ENCODE data around the gene PPP1R26.

DNA sequence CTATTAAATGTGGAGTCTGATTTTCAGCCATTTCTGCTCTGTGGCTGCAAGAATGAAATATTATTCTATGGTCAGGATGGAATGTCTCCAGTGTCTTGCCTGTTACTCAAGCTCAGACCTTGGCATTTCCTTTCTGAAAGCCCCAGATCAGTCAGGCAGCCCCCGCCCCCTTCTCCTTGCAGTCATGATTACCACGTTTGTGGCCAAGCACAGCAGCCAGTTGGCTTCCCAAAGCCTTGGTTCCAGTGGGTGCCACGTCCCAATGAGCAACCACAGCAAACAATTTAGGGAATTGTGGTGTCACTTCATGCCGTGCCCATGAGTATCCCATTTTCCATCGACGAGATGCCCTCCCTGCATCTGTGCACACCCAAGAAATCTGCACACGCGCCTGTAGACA, 56.6 kb downstream of the PPP1R26 start:
- no peak for TF ChIP-seq POLR2A (IDR thresholded peaks at IDR 0.05; ENCODE audit: borderline replicate concordance, extremely low read depth, insufficient read depth, insufficient read length)
- TF ChIP-seq, protein P1, sequence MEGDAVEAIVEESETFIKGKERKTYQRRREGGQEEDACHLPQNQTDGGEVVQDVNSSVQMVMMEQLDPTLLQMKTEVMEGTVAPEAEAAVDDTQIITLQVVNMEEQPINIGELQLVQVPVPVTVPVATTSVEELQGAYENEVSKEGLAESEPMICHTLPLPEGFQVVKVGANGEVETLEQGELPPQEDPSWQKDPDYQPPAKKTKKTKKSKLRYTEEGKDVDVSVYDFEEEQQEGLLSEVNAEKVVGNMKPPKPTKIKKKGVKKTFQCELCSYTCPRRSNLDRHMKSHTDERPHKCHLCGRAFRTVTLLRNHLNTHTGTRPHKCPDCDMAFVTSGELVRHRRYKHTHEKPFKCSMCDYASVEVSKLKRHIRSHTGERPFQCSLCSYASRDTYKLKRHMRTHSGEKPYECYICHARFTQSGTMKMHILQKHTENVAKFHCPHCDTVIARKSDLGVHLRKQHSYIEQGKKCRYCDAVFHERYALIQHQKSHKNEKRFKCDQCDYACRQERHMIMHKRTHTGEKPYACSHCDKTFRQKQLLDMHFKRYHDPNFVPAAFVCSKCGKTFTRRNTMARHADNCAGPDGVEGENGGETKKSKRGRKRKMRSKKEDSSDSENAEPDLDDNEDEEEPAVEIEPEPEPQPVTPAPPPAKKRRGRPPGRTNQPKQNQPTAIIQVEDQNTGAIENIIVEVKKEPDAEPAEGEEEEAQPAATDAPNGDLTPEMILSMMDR (IDR thresholded peaks at IDR 0.05 in 2 of 3, conservative IDR thresholded peaks at IDR 0.05 in 1 of 3; ENCODE audit: borderline replicate concordance in 1 of 3, insufficient read depth in 1 of 3, low read depth in 2 of 3, low read length in 2 of 3): no peak
- no peak for TF ChIP-seq YY1 (IDR thresholded peaks at IDR 0.05; ENCODE audit: extremely low read depth, insufficient replicate concordance, low read depth, low read length)
- TF ChIP-seq POLR2AphosphoS5 (IDR thresholded peaks at IDR 0.05; ENCODE audit: low read depth, low read length): no peak
- no peak for TF ChIP-seq EZH2 (IDR thresholded peaks at IDR 0.05)
- TF ChIP-seq SP1 (IDR thresholded peaks at IDR 0.05; ENCODE audit: low read depth): no peak
- TF ChIP-seq SIN3A (IDR thresholded peaks at IDR 0.05; ENCODE audit: low read depth): no peak
- TF ChIP-seq, protein P2, sequence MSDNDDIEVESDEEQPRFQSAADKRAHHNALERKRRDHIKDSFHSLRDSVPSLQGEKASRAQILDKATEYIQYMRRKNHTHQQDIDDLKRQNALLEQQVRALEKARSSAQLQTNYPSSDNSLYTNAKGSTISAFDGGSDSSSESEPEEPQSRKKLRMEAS (IDR thresholded peaks at IDR 0.05): no peak
- TF ChIP-seq JUND (IDR thresholded peaks at IDR 0.05): no peak

Data from HCT116 (cell line).